K562 (cell line): ENCODE measurements around the gene PRKD2. TPM values are rescaled to one million over a fixed set of nuclear protein-coding genes. Genes with fewer than 3 reads are reported as not detected.
A peak's percentile ranks its signal among the peaks of the same experiment; 100 is the strongest.

Experiments used
- ATAC-seq: fragments of 200-7000 bp; cut with Tn5 transposase; 3 replicates; pipeline ENCODE4 v1.9.1; 2020; ENCODE audit warnings: moderate library complexity
- BruUV-seq: library from RNA; stranded (reverse); fragments of 400-500 nt; replicated peaks from 2 replicates; lab custom pipeline; 2021; lab: Mats Ljungman, UMichigan
- CTCF ChIA-PET: fragments of 300-600 bp; formaldehyde crosslinking; extraction: SDS; loops from one replicate; lab custom pipeline; 2021; ENCODE audit warnings: low intra/inter-chr PET ratio; lab: Yijun Ruan, JAX
- POLR2A ChIA-PET: fragments of 300-600, 350-650 bp; sonication (Branson Sonifier 250); formaldehyde crosslinking; extraction: SDS; loops from one replicate; lab custom pipeline; 2021; ENCODE audit warnings: antibody characterized with exemption, inconsistent platforms; lab: Yijun Ruan, JAX
- DNase-seq, 4 experiments: peaks; one replicate each; pipeline versions ENCODE4 v3.0.0 to v3.0.0-alpha.2; 2011 to 2018; ENCODE audit warnings: low spot score in 3 of 4, mixed read lengths in 3 of 4; ENCODE audit errors: extremely low read depth in 1 of 4
- FAIRE-seq: peaks from 2 replicates; lab custom pipeline; 2011; peaks lifted over from hg19 to GRCh38; lab: Jason Lieb, UNC
- H2AFZ ChIP-seq: 2 replicates; pipeline ENCODE4 v1.6.0; 2011; ENCODE audit warnings: low read depth, low read length, control low read depth, inconsistent platforms
- H3K27ac ChIP-seq: fragments of 200-600 bp; 3 replicates; pipeline ENCODE4 v1.8.0; 2011; ENCODE audit warnings: low read depth, mild to moderate bottlenecking, control low read depth, inconsistent platforms, low read length, moderate library complexity, mixed read lengths; ENCODE audit errors: extremely low read depth
- H3K27me3 ChIP-seq, 2 experiments: fragments of 300-600 bp in 1 of 2; 2 replicates in 1 of 2; 3 replicates in 1 of 2; pipeline versions ENCODE4 v1.6.0 to v1.8.0; 2011; ENCODE audit warnings: inconsistent platforms in 2 of 2, low read length in 2 of 2, mild to moderate bottlenecking in 1 of 2, mixed read lengths in 1 of 2, moderate library complexity in 1 of 2; ENCODE audit not compliant: control insufficient read depth in 2 of 2, insufficient read depth in 2 of 2
- H3K36me3 ChIP-seq: fragments of 300-600 bp; 3 replicates; pipeline ENCODE4 v1.8.0; 2011; ENCODE audit warnings: mild to moderate bottlenecking, low read length, inconsistent platforms; ENCODE audit not compliant: control insufficient read depth, insufficient read depth
- H3K4me1 ChIP-seq, 2 experiments: fragments of 200-600 bp in 1 of 2; replicated peaks in 1 of 2; 2 replicates in 1 of 2; 3 replicates in 1 of 2; pipeline versions ENCODE4 v1.5.1 to v1.8.0; 2011; ENCODE audit warnings: inconsistent platforms in 2 of 2, low read length in 2 of 2, mild to moderate bottlenecking in 1 of 2, mixed read lengths in 1 of 2, moderate library complexity in 1 of 2; ENCODE audit not compliant: control insufficient read depth in 2 of 2, insufficient read depth in 2 of 2
- H3K4me2 ChIP-seq: 2 replicates; pipeline ENCODE4 v1.6.1; 2011; ENCODE audit warnings: low read length, control low read depth, inconsistent platforms, mixed read lengths; ENCODE audit not compliant: insufficient read depth
- H3K4me3 ChIP-seq: fragments of 200-600 bp; sonication (generic), shearing (Covaris generic); 2 replicates; pipeline ENCODE4 v1.5.1; 2016; ENCODE audit warnings: control low read depth, inconsistent platforms
- H3K79me2 ChIP-seq: fragments of 200-600 bp; 3 replicates; pipeline ENCODE4 v1.8.0; 2011; ENCODE audit warnings: low read length, inconsistent platforms; ENCODE audit not compliant: control insufficient read depth, insufficient read depth
- H3K9ac ChIP-seq, 2 experiments: 2 replicates each; pipeline versions ENCODE4 v1.6.0 to v1.6.1; 2011; ENCODE audit warnings: low read depth in 2 of 2, low read length in 2 of 2, control low read depth in 1 of 2, inconsistent platforms in 1 of 2, mild to moderate bottlenecking in 1 of 2, mixed read lengths in 1 of 2; ENCODE audit not compliant: insufficient read depth in 1 of 2
- H3K9me1 ChIP-seq: one replicate; pipeline ENCODE4 v1.6.0; 2011; ENCODE audit warnings: inconsistent platforms, mild to moderate bottlenecking, low read length, moderate library complexity; ENCODE audit not compliant: control insufficient read depth, insufficient read depth
- H3K9me3 ChIP-seq: replicated peaks from 2 replicates; pipeline ENCODE4 v1.5.1; 2011; ENCODE audit warnings: low read depth, low read length, inconsistent platforms; ENCODE audit not compliant: control insufficient read depth, insufficient read depth
- H4K20me1 ChIP-seq: replicated peaks from 2 replicates; pipeline ENCODE4 v1.6.1; 2011; ENCODE audit warnings: low read length, inconsistent platforms, mixed read lengths; ENCODE audit not compliant: control insufficient read depth, insufficient read depth
- DDX20 ChIP-seq: fragments of 450-650 bp; IDR thresholded peaks from 2 replicates; pipeline ENCODE4 v1.6.1; 2016; ENCODE audit warnings: missing genetic modification characterization, low read depth, mild to moderate bottlenecking, missing compliant biosample characterization, moderate library complexity
- HLTF ChIP-seq: fragments of 450-650 bp; IDR thresholded peaks from 2 replicates; pipeline ENCODE4 v1.6.1; 2016
- NFXL1 ChIP-seq: fragments of 450-650 bp; formaldehyde crosslinking; IDR thresholded peaks from 2 replicates; pipeline ENCODE4 v1.4.0; 2021; ENCODE audit warnings: mild to moderate bottlenecking
- POLR2AphosphoS5 ChIP-seq: IDR thresholded peaks from 2 replicates; pipeline ENCODE4 v1.6.1; 2011; ENCODE audit warnings: mild to moderate bottlenecking, low read depth, low read length, moderate library complexity; ENCODE audit not compliant: control insufficient read depth, insufficient read depth
- RBFOX2 ChIP-seq: fragments of 200-400 bp; formaldehyde crosslinking; IDR thresholded peaks from 2 replicates; pipeline ENCODE4 v1.6.1; 2017; ENCODE audit warnings: low read depth, mild to moderate bottlenecking, low read length, moderate library complexity
- RFX1 ChIP-seq: fragments of 450-650 bp; IDR thresholded peaks from 2 replicates; pipeline ENCODE4 v1.6.1; 2016; ENCODE audit warnings: mild to moderate bottlenecking, moderate library complexity
- WHSC1 ChIP-seq: IDR thresholded peaks from one replicate; pipeline ENCODE4 v1.6.1; 2012; ENCODE audit warnings: low read length, control low read depth, inconsistent platforms
- WGBS: fragments of 100-300 bp; shearing (Covaris generic); methylation state at CpG from one replicate; pipeline ENCODE4 v1.1.6; 2016; ENCODE audit warnings: low coverage, mixed read lengths; ENCODE audit not compliant: insufficient coverage; ENCODE audit errors: missing lambda C conversion rate; 5-methylcytosine and 5-hydroxymethylcytosine counted together
- in situ Hi-C: fragments of 300-500 bp; cut with MboI; formaldehyde crosslinking; loops from 4 replicates; pipeline ENCODE4 v1.15.0; 2018; ENCODE audit warnings: inconsistent platforms, mixed read lengths
- intact Hi-C: fragments of 100-400 bp; cut with micrococcal nuclease; formaldehyde crosslinking; loops from 2 replicates; pipeline ENCODE4 v1.14.2; 2022
- polyA plus RNA-seq, 8 experiments: library from polyadenylated mRNA; depleted of rRNA in 4 of 8; stranded (reverse) in 5 of 8; unstranded in 3 of 8; fragments of >200 nt; fragmentation: Nextera tagmentation in 2 of 8; fragmentation: Illumina TruSeq in 1 of 8; extraction: Ambion mirVana in 2 of 8; extraction: Trizol in 1 of 8; gene quantifications; 2 replicates each; pipeline versions ENCODE4 v1.2.1 to v1.2.3, GENCODE V29; 2011 to 2014; ENCODE audit warnings: inconsistent platforms in 1 of 8, missing spikeins in 1 of 8
- total RNA-seq, 7 experiments: library from RNA; depleted of rRNA in 6 of 7; stranded (reverse); fragments of >200 nt in 6 of 7; fragmentation: Illumina TruSeq in 2 of 7; extraction: Trizol in 2 of 7; gene quantifications; 2 replicates each; pipeline versions ENCODE4 v1.2.1 to v1.2.3, GENCODE V29; 2011 to 2021; ENCODE audit warnings: low replicate concordance in 1 of 7
- TF ChIP-seq, protein P1 (sequence below): fragments of 250-450 bp; sonication (Bioruptor Pico); IDR thresholded peaks from 2 replicates; pipeline ENCODE4 v1.9.0; 2021; ENCODE audit warnings: mild to moderate bottlenecking, inconsistent platforms

The PRKD2 gene
- total and polyA plus RNA-seq, 9 of the 15 experiments (the other 6 are each of a cell fraction or from before 2014, with no cell fraction given) = 1.8 to 60.0 (median 15.0) TPM

DNA sequence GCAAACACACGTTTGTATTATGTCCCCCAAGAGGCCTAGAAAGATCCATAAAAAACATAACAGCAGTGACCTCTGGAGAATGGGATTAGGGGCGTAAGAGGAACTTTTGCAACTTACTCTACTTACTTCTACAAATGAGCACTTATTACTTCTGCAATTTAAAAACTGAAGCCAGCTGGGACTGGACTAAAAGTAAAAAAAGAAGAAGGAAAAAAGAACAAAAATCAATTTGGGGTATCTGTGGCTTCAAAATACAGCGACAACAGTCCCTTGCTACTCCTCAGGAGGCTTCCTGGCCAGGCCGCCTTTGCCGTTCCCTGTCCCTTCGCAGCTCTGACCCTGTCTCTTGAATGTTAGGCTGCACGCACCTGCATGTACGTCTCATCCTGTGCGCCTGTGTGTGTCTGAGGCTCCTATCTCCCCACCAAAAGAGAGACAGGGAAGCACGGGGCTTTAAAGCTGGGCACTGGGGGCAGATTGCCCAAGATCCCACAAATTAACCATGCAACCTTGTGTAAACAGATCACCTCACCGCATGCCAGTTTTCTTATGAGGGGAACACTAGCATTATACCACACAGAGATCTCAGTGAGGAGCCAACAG lies 16.9 kb upstream of the PRKD2 start:
- H3K4me2 ChIP-seq = no peak overlapping the region

More for the DNA sequence above, 16.9 kb upstream of the PRKD2 start:
- DNase-seq = no peak
- CTCF ChIA-PET = no interaction called here
- 89% methylated on average over 11 of the region's 11 CpGs for WGBS
- BruUV-seq = no TSS peak
- no peak for FAIRE-seq
- peaks cover 68% of the 10 kb centered on the region for H3K79me2 ChIP-seq
- H3K27ac ChIP-seq = no peak overlapping the region
- H4K20me1 ChIP-seq = peaks cover 52% of the 10 kb centered on the region
- intact Hi-C loops (no loop called here), in situ Hi-C loops (no loop called here)
- no peak overlapping the region for H3K9ac ChIP-seq
- no peaks in the 10 kb centered on the region for H3K27me3 ChIP-seq
- no peak overlapping the region for H3K4me3 ChIP-seq
- ATAC-seq = no peak
- peaks cover 52 to 75% of the 10 kb centered on the region in 2 experiments for H3K4me1 ChIP-seq
- POLR2A ChIA-PET = interaction anchor here (0.6 to 1.1 kb wide), 2 partner anchors 20 to 93 kb away, joined by 3 read pairs; no protein-coding TSS in a partner anchor
- H3K9me3 ChIP-seq = no peaks in the 10 kb centered on the region
- H3K9me1 ChIP-seq = peaks cover 9% of the 10 kb centered on the region
- TF ChIP-seq RBFOX2 (0 out of 2 replicates have a peak, but pooled peaks have one; percentile 5), RFX1 (no peak), HLTF (no peak), POLR2AphosphoS5 (0 out of 2 replicates have a peak, but pooled peaks have one; percentile 16), DDX20 (tag) (no peak), NFXL1 (CRISPR knock-in tag) (no peak), WHSC1 (peak; percentile 83)
- TF ChIP-seq, protein P1, sequence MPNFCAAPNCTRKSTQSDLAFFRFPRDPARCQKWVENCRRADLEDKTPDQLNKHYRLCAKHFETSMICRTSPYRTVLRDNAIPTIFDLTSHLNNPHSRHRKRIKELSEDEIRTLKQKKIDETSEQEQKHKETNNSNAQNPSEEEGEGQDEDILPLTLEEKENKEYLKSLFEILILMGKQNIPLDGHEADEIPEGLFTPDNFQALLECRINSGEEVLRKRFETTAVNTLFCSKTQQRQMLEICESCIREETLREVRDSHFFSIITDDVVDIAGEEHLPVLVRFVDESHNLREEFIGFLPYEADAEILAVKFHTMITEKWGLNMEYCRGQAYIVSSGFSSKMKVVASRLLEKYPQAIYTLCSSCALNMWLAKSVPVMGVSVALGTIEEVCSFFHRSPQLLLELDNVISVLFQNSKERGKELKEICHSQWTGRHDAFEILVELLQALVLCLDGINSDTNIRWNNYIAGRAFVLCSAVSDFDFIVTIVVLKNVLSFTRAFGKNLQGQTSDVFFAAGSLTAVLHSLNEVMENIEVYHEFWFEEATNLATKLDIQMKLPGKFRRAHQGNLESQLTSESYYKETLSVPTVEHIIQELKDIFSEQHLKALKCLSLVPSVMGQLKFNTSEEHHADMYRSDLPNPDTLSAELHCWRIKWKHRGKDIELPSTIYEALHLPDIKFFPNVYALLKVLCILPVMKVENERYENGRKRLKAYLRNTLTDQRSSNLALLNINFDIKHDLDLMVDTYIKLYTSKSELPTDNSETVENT (CRISPR knock-in tag) = no peak
- peaks cover 86% of the 10 kb centered on the region for H3K36me3 ChIP-seq
- no peak overlapping the region for H2AFZ ChIP-seq
